Stimulated activated CD4-positive, alpha-beta T cell treated with anti-CD3 and anti-CD28 coated beads, Interleukin-12 subunit alpha, Interleukin-12 subunit beta, amount 100 ng/mL, for 4 hours (primary cell): ENCODE measurements around the gene CREB3L2.

Experiments
- DNase-seq: peaks from one replicate; pipeline ENCODE4 v3.0.0-alpha.2; 2020

The CREB3L2 gene

DNA sequence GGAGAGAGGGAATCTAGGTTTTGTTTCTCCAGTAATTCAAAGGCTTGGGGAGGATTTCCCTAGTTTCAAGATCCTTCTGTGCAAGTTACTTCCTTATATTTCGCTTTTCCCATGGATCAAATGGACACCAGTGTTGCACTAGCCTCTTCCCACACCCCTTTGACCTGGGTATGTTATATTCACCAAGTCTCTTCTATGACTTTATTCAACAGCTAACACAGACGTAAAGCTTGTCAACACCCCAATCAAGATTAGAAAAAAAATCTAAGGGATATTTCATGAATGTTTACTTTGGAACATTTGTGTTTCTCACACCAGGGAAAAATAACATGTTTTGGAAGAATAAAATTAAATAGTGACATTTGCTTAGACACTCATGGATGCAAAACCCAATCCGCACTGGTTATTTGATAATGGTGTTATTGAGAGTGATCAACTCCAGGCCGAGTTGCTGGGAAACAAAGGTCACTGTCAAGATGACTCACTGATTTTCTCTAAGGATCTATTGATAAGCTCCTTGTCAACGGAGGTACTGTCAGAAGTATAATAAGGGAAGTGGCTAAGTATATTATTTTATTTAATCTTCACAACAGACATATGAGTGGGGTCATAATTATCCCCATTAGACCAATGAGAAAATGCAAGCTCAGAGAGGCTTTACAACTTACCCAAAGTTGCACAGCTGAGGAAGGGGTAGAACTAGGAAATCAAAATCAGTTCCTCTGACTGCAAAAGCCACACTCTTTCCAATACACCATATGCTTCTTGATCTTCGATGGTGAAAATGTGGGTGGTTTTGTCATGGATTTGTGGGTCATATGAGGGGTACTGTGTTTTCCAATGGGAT lies 52.2 kb downstream of the CREB3L2 start:
- DNase-seq = no peak

DNA sequence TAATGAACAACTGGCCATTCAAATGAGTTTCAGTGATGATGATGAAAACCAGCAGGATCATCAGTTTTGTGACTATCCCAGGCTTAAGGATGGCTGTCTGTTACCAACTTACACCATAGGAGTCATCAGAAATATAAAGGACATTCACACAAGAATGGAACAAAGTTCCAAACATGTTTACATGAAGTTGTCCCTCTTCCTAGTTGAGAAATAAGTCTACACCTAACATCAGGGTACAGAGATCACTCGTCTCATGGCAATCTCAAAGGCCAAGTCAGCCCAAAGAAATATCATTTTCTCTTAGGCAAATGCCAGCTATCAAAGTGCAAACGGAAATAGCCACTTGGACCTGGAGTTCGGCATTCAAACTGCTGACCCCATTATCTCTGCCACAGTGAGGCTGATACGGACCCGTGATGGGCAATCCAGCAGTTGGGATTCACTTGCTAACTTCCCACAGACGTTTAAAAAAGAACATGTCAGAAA lies 53.0 kb downstream of the CREB3L2 start:
- no peak for DNase-seq

DNA sequence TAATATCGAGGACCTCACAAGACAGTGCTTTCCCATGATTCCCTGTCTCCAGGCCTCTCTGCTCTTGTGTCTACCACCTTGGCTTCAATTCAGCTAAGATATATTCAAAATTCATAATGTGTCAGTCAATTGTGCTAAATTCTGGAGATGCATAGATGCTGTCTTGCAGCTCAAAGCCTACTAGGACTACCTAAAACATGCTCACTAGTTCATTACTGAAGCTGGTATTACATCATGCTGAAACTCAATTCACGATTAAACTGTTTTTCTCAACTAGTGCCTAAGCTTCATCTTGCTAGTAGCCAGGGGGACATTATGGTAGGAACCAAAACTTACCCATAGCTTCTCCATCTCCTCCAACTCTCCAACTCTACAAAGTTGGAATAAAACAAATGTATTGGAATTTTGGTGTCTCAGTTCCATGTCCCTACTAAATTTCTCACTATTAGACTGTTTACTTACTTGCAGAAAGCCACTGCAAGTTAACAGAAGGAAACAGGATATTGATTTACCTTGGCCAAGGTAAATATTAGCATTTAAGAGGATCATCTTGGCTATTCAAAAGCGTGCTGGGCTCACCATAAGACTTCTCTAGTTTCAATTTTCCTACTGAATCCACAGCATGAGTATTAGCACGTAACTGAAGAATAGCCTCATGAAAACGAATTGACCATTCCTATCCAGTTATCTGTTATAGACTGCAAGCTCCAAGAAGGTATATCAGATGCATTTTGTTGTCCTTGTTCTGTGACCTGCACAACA lies 53.6 kb downstream of the CREB3L2 start:
- DNase-seq = no peak

DNA sequence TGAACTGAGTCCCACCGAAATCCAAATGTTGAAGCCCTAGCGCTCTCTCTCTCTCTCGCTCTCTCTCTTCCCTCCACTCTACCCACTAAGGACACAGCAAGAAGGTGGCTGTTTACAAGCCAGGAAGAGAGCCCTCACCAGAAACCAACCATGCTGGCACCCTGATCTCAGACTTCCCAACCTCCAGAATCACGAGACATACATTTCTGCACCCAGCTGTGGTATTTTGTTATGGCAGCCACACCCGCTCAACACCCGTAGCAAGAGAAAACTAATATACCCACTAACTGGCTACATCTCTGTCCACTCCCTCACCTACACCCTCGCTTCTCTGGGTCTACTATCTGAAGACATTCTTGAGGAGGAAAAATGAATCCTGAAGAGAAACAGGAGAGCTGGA lies 54.8 kb downstream of the CREB3L2 start:
- no peak for DNase-seq

DNA sequence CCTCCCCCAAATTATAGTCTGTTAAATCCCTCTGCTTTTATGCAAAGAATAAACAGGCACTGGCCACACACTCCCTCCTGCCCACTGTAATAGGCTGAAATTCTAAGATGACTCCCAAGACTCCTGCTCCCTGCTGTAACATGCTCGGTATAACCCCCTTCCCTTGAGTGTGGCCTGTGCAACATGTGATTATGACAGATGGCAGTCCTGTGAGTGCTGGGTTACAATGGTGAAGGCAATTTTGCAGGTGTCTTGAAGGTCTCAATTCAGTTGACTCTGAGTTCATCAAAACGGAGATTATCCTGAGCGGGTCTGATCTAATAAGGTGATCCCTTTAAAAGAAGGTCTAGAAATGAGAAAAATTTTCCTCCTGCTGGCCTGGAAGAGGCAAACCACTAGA lies 55.9 kb downstream of the CREB3L2 start:
- no peak for DNase-seq

DNA sequence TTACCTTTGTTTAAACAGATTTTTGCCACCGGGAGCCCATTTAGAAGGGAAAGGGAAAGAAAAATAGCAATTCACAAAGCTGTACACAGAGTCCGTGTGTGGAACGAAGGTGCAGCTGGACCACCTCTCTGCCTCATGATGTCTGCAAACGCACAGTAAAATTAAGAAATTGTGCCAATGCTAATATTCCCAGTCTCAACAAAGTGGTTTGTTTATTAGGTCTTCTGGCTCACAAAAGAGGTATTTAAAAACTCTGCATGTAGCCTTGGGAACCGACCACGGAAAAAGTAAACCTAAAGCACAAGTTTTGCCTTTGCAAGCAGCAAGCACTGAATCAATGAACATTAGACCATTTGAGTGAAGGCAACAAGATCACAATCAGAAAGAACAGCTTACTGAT lies 57.7 kb downstream of the CREB3L2 start:
- DNase-seq = no peak

DNA sequence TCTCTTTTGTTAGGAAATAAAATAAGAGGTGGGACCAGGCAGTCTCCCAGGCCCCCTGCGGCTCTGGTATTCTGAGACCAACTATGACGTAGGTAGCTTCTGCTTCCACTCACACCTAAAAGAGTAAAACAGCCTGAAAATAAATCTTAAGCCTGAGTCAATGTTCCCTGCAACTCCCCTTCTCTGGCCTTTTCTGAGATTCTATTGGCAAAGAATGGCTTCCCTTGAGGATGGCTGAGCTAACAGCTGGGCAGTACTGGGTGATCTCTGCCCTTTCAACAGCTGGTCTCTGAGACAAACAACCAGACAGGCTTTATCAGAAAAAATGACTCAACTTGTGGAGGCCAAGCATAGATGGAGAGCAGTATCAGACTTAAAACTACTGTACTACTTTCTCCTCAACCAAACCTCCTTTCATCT lies 58.7 kb downstream of the CREB3L2 start:
- no peak for DNase-seq

DNA sequence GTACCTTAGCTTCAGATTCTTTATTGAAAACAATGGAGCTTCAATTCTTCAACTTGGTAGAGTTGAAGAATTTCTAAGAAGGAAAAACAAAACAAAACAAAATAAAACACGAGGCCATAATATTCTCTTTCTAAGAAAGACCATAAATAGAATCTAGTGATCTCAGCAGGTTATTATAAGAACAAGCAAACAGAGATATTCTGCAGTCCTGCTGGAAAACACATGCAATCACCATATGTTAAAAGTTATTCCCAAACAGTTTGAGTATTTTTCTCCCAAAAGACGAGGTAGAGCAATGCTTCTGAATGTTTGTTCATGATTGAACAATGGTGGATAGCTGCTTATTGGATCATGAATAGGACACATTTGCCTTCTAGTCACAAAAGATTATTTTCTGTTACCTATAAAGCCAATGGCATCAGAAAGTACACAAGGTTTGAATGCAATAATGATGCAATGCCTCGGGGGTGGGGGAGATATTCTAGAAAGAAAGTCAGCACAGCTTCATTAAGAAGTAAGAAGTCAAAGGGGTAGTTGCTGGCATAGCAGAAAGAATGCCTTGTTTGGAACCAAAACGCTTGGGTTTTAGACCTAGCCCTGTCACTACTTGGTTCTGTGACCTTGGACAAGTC lies 59.3 kb downstream of the CREB3L2 start:
- DNase-seq = no peak

DNA sequence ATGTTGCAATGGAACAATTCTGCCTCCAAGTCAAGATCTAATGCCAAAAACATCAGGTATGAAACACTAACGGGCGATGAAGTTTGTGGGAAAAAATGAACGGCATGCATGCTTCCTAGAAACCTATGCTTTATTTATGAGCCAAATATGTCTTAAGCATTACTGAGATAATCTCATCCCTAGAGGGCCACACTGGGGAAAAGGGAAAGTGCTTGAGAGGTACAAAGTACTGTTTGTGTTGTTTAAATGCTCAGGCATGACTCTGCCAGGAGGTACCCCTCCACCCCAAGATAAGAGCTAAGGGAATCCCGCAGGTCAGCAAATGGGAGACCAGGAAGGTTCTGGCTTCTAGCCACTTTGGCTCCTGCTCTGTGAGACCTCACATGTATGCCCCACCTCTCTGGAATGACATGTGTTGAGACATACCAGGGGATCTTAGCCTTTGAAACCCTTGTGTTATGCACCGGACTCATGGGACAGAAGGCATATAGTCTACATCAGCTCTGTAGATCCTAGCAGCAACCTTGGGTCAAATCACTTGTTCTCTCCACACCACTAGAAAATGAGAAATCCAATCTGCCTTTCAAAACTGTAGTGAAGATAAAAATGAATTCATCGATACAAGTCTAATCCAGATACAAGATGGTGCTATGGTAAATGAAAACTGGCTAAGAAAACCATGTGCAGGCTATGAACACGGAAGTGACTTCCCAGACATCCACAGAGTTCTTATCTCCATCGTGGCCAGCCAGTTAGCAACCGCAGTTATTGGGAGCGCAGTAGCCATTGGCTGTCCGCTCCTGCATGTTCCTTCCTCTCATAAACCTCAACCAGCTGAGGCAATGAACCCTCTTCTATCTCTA lies 61.0 kb downstream of the CREB3L2 start:
- DNase-seq = no peak

DNA sequence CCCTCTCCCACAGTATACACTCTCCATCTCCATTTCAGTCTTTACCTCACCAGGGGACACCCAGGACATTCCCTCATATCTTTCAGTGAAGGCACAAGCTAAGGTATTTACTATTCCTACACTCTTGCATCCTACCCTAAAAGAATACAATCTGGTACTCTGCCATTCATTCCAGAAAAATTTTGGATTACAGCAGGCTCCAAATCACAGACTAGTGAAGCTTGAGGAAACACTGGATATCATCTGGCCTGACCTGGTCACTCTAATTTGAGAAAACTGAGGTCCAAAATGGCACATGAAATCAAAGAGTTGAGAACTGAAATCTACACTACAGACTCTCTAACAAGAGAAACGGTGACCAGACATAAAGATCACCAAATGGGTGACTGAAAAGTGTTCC lies 61.7 kb downstream of the CREB3L2 start:
- no peak for DNase-seq

DNA sequence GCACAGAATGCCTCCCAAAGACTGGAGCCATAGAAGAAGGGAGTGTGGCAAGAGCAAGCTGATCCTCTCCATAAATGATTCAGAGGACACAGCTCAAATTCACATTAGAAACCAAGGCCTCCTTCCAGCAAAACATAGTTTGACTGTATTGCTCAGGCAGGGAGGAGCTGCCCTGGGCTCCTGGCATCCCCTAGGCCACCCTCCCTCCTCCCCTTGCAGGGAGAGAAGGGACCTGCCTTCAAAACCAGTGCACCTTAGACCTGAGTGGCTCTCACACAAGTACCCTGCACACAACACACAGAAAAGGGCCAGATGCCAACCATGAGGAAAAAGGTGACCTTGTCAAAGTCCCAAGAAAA lies 64.7 kb downstream of the CREB3L2 start:
- DNase-seq = no peak

DNA sequence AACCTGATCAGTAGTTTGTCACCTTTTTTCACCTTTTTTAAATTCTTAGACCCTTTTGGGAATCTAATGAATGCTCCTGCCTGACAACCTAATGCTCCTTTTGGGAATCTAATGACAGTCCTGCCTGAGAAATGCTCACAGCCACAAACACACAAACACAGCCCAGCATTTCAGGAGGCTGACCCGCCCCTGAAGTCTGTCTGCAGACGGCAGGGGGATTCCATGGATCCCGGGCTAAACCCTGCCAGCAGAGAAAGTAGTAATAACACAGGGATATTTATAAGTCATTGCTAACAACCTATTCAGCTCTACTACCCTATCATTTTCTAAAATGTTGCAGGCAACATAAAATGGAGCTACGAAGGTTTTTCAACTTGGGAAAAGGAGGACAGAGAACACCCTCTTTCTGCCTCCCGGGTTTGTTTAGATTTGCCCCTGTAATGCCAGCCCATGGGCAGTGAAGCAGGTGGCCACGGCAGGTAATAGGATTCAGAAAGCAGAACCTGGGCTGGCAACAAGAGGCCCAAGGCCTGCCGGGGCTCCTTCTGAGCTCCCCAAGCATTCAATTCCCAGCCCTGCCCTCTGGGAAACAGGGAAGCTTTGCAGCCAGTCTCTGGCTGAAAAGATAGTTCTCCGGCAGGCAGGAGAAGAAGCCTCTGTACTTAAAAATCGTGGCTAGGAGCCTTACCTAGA lies 65.2 kb downstream of the CREB3L2 start:
- DNase-seq = no peak

DNA sequence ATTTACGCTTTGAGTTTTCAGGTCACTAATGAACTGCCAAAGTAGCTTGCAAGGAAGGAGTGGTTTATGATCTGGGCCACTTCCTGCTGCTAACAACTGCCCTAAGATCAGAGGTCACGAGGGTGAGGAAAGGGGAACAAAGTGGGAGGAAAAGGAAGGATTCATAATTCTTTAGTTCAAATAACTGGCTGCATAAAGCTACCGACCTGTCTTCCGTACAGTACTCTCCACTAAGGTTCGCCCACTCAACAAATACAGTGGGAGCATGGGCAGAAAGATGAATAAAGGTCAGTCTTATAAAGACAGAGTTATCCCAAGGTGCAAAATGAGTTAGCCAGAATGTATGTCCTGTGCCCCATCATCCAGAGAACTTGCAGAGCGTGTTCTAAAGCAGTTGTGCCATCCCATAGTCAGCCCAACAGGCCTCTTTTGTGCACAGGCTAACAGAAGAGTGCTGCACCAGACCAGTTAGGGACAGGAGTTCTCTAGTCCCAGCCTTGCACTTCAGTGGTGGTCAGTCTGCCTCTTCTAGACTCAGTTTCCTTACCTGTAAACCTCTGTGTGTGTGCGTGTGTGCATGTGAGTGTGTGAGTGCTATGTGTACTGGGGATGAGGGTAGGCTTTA lies 65.9 kb downstream of the CREB3L2 start:
- DNase-seq = no peak

DNA sequence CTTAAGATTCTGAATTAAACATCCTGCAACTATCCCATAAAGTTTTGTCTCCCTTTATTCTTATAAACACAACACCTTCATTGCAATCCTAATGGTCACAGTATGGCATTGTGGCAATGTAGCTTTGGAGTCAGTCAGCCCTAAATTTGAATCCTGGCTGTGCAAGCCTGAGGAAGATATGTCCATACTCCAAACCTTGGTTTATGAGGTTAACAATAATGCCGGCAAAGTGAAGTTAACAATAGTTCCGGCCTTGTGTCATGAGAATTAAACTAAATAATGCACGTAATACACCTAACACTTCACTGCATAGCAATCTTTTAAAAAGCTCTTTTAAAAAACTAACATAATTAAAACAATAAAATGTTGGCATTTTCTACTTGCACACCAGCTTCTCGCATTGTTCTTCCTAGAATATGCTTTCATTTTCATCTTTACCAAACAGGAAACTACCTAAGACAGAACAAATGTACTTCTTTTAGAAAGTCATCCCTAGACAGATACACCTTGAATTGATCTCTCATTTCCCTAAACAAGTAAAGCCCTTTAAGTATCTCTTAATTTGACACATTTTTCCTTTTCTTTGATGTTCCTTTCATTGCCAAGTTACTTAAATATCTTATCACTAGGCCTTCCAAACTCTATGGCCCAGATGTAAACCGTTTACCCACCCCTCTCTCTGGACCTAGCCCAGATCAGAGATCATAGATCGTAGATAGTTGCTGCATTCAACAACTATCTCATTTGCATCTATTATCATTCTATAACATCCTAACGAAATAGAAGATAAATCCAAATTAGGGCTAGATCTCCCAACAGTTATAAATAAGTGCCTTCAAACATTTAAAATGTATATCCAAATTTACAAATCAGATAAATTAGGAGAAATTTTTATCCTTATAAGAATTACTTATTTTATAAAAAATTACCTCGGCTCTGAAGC lies 66.7 kb downstream of the CREB3L2 start:
- DNase-seq = no peak

DNA sequence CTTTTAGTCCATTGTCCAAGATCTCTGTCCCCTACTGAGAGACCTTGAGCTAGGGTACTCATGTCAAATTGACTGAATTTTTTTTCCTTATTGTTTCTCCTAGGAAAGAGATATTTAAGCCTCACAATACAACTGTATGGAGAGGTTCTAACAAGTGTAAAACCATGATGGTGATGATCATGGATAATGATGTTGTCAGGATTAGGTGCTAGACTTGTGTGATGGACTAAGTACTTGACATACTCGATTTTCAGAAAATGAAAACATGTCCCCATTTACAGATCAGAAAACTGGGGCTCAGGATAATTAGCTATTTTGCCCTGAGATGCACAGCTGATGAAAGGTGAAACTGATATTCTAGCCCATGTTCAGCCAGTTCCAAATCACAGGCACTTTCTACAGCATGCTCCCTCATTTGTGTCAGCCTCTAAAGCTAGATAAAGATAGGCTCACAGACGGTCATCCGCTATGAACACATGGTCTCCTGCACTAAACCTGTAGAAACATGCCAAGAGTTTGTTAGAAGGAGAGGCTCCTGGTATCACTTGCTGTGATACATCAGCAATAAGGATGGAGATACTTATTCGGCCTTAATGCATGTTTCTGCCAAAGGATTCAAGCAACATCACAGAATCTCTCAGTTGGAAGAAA lies 67.6 kb downstream of the CREB3L2 start:
- DNase-seq = no peak

DNA sequence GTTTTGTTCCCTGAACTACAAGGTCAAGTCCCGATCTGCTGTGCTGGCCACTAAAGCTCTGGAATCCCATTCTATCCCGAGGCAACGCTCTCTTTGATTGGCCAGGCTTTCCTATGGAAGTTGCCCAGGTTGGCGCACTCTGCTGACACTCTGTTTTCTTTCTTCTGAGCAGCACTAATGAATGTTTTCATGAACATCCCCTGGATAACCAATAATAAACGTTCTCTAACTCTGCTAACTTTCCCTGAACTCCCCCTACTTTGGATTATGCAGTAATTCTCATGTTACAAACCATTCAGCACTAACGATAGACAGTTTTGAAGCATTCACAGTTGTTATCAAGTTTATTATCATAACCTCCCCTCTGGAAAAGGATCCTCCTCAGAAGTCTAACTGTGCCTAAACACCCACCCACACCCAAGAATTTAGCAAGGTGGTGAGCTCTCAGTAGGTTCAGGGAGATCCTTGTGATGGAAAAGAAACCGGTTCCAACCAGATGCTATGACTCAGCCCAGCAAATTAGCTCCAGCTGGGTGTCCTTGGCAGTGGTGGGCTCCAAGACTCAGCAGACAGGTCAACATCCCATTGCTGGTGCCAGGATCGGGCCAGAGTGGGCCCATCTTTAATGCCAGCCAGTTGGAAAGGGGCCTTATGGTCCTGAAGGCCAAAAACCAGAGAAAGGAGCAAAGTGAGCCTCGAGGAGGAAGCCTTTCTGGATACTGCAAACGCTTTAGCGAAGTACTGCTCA lies 68.4 kb downstream of the CREB3L2 start:
- DNase-seq = no peak

DNA sequence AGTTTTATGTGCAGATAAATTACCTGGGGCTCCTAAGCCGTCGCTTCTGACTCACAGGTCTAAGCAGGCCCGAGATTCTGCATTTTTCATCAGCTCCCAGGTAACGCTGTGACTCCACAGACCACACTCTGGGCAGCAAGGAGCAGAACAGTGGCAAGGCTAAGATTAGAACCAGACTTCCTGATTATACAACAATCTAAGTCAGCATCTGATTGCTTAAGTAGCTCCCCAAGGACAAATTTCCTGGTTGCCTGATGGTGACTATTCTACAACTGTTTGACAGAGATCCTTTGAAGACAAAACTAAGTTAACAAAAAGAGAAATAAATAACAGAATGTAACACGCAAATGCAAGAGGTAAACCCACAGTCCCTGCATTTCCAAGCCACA lies 69.0 kb downstream of the CREB3L2 start:
- no peak for DNase-seq

DNA sequence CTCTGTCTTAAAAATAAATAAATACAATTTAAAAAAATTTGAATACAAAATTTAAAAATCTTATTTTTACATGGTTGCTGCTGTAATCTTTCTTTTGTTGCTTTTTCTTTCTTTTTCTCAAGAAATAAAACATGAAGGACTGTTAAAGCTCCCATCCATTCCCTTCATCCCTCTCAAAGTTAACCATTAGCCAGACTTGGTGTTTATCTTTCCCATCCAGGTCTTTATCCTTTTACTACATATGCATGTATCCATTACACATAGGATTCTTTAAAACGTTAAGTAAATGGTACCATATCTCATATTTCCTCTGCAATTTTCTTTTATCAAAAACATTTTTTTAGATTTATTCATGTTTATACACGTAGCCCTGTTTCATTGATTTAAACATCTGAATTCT lies 70.1 kb downstream of the CREB3L2 start:
- no peak for DNase-seq

DNA sequence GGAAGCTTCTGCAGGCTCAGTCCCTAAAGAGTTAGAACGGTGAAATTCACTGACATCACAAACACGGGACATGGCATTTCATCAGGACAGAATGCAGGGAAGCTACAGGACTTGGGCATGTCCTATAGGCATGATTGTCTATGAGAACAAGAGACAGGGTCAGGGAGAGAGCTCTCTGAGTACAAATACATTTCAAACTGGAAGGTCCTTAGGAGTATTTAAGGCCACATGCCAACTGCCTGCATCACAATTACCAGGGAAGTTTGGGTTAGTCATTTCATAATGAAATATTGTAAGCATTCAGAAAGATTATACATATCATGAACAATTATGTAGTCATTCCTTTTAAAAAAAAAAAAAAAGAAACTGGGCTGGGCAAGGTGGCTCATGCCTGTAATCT lies 71.3 kb downstream of the CREB3L2 start:
- DNase-seq = no peak
